Stimulated activated CD8-positive, alpha-beta memory T cell treated with anti-CD3 and anti-CD28 coated beads, Interleukin-7, amount 100 ng/mL, for 4 hours (primary cell): ENCODE measurements around the gene GNAI3.

Source experiments
- DNase-seq, 2 donors: peaks; one replicate each; pipeline ENCODE4 v3.0.0-alpha.2; 2020; ENCODE audit warnings: low read depth in 2 of 2

GNAI3 gene

GRCh38 chr1:109598655-109599054, 50.2 kb downstream of the GNAI3 start:
- no peak for DNase-seq

GRCh38 chr1:109603229-109603628, 54.8 kb downstream of the GNAI3 start:
- no peak for DNase-seq

- DNase-seq = no peak
Measured at GRCh38 chr1:109605381-109605780, 57.0 kb downstream of the GNAI3 start.

GRCh38 chr1:109609881-109610280, 61.5 kb downstream of the GNAI3 start:
- no peak for DNase-seq

GRCh38 chr1:109610609-109611307, 62.3 kb downstream of the GNAI3 start:
- DNase-seq = no peak

- DNase-seq = no peak
Measured at GRCh38 chr1:109611308-109611990, 63.0 kb downstream of the GNAI3 start.

- DNase-seq = no peak
Measured at GRCh38 chr1:109613361-109614147, 65.1 kb downstream of the GNAI3 start.

GRCh38 chr1:109615879-109616278, 67.5 kb downstream of the GNAI3 start:
- DNase-seq = no peak

- no peak for DNase-seq
Measured at GRCh38 chr1:109616391-109616790, 68.0 kb downstream of the GNAI3 start.

GRCh38 chr1:109617291-109617801, 68.9 kb downstream of the GNAI3 start:
- DNase-seq = no peak

- DNase-seq = no peak
Measured at GRCh38 chr1:109618661-109619575, 70.5 kb downstream of the GNAI3 start.

- peak; percentile 56 to 71 for DNase-seq
Measured at GRCh38 chr1:109619576-109620400, 71.4 kb downstream of the GNAI3 start, which contains the start of the genes AMPD2 and GNAT2. AMPD2 (plus strand) TSS chr1:109619837; CDS start chr1:109621176, 1,339 bp downstream. GNAT2 (minus strand) TSS chr1:109619616; CDS start chr1:109612870, 6,746 bp downstream.

GRCh38 chr1:109620401-109620791, 72.0 kb downstream of the GNAI3 start:
- no peak for DNase-seq

- peak; percentile 94 to 96 for DNase-seq
Measured at GRCh38 chr1:109620841-109621286, 72.4 kb downstream of the GNAI3 start.

- no peak for DNase-seq
Measured at GRCh38 chr1:109621379-109622136, 73.1 kb downstream of the GNAI3 start.

- DNase-seq = no peak
Measured at GRCh38 chr1:109622137-109622892, 73.9 kb downstream of the GNAI3 start.

- no peak for DNase-seq
Measured at GRCh38 chr1:109622895-109623294, 74.5 kb downstream of the GNAI3 start.

GRCh38 chr1:109623601-109624161, 75.3 kb downstream of the GNAI3 start:
- DNase-seq = no peak
